Measurements from ENCODE around the gene SEPTIN12.
"Not testable (repeated sequence)": the region's sequence is repeated elsewhere in the genome, so short reads cannot be mapped to it uniquely, and the experiment has no call there.

DNA sequence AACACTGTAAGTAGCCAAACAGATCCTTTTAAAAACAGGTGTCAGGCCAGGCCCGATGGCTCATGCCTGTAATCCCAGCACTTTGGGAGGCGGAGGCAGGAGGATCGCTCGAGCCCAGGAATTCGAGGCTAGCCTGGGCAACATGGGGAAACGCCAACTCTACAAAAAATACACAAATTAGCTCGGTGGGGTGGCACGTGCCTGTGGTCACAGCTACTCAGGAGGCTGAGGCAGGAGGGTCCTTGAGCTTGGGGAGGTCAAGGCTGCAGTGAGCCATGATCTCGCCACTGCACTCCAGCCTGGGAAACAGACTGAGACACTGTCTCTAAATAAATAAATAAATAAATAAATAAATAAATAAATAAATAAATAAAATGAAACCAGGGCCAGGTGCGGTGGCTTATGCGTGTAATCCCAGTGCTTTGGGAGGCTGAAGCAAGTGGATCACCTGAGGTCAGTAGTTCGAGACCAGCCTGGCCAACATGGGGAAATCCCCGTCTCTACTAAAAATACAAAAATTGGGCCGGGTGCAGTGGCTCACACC, 3.6 kb downstream of the SEPTIN12 start:
- TF ChIP-seq, protein P1, sequence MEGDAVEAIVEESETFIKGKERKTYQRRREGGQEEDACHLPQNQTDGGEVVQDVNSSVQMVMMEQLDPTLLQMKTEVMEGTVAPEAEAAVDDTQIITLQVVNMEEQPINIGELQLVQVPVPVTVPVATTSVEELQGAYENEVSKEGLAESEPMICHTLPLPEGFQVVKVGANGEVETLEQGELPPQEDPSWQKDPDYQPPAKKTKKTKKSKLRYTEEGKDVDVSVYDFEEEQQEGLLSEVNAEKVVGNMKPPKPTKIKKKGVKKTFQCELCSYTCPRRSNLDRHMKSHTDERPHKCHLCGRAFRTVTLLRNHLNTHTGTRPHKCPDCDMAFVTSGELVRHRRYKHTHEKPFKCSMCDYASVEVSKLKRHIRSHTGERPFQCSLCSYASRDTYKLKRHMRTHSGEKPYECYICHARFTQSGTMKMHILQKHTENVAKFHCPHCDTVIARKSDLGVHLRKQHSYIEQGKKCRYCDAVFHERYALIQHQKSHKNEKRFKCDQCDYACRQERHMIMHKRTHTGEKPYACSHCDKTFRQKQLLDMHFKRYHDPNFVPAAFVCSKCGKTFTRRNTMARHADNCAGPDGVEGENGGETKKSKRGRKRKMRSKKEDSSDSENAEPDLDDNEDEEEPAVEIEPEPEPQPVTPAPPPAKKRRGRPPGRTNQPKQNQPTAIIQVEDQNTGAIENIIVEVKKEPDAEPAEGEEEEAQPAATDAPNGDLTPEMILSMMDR (conservative IDR thresholded peaks at IDR 0.05; ENCODE audit: low read depth in 2 of 2): not testable (repeated sequence)
- TF ChIP-seq, protein P2, sequence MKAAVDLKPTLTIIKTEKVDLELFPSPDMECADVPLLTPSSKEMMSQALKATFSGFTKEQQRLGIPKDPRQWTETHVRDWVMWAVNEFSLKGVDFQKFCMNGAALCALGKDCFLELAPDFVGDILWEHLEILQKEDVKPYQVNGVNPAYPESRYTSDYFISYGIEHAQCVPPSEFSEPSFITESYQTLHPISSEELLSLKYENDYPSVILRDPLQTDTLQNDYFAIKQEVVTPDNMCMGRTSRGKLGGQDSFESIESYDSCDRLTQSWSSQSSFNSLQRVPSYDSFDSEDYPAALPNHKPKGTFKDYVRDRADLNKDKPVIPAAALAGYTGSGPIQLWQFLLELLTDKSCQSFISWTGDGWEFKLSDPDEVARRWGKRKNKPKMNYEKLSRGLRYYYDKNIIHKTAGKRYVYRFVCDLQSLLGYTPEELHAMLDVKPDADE (IDR thresholded peaks at IDR 0.05): not testable (repeated sequence)
- TF ChIP-seq, protein P3, sequence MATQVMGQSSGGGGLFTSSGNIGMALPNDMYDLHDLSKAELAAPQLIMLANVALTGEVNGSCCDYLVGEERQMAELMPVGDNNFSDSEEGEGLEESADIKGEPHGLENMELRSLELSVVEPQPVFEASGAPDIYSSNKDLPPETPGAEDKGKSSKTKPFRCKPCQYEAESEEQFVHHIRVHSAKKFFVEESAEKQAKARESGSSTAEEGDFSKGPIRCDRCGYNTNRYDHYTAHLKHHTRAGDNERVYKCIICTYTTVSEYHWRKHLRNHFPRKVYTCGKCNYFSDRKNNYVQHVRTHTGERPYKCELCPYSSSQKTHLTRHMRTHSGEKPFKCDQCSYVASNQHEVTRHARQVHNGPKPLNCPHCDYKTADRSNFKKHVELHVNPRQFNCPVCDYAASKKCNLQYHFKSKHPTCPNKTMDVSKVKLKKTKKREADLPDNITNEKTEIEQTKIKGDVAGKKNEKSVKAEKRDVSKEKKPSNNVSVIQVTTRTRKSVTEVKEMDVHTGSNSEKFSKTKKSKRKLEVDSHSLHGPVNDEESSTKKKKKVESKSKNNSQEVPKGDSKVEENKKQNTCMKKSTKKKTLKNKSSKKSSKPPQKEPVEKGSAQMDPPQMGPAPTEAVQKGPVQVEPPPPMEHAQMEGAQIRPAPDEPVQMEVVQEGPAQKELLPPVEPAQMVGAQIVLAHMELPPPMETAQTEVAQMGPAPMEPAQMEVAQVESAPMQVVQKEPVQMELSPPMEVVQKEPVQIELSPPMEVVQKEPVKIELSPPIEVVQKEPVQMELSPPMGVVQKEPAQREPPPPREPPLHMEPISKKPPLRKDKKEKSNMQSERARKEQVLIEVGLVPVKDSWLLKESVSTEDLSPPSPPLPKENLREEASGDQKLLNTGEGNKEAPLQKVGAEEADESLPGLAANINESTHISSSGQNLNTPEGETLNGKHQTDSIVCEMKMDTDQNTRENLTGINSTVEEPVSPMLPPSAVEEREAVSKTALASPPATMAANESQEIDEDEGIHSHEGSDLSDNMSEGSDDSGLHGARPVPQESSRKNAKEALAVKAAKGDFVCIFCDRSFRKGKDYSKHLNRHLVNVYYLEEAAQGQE (IDR thresholded peaks at IDR 0.05; ENCODE audit: unreplicated experiment): not testable (repeated sequence)
- not testable (repeated sequence) for TF ChIP-seq EZH2phosphoT487 (IDR thresholded peaks at IDR 0.05; ENCODE audit: unreplicated experiment); EZH2 (IDR thresholded peaks at IDR 0.05; ENCODE audit: low read depth, unreplicated experiment)
